GM18858 (cell line): ENCODE measurements around the gene CFAP65.
A peak's percentile ranks its signal among the peaks of the same experiment; 100 is the strongest.

ENCODE experiments used
- ATAC-seq: cut with Tn5 transposase; IDR thresholded peaks from one replicate; pipeline ENCODE4 v1.9.1; 2021; ENCODE audit not compliant: unreplicated experiment

CFAP65 gene

DNA sequence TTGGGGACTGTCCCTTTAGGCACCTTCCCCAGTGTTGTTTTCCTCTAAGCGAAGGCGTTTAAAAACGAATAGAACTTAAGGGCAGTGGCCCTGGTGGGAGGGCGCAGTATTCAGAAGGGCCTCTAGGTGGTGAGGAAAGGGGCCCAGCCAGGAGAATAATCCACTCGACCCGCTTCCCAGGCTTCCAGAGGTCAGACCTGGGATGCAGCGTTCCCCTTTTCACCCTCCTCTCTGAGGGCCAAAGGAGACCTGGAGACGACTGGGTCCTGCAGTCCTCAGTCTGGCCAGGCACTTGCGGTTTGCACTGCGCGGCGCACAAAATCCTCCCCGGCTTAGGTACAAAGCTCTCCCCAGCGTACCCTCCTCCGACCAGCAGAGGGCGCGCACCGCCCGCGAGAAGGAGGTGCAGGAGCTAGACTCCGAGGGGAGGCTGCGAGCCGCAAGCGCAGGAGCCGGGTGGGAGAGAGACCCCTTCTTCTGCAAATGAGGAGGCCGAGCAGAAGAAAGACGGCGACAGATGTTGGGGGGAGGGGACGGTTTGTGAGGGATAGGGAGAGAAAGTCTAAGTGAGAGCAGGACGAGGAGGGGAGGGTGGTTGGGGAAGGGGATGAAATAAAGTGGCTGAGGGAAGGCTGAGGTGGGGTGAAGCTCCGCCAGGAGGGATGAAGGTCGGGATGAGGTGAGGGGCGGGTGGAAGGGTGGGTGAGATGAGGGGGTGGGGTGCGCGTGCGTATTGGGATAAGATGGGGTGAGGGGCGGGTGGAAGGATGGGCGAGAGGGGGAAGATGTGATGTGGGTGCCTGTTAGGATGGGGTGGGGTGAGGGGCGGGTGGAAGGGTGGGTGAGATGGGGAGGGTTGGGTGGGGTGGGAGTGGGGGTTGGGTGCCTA, 61.2 kb downstream of the CFAP65 start:
- ATAC-seq, result peak; percentile 81

DNA sequence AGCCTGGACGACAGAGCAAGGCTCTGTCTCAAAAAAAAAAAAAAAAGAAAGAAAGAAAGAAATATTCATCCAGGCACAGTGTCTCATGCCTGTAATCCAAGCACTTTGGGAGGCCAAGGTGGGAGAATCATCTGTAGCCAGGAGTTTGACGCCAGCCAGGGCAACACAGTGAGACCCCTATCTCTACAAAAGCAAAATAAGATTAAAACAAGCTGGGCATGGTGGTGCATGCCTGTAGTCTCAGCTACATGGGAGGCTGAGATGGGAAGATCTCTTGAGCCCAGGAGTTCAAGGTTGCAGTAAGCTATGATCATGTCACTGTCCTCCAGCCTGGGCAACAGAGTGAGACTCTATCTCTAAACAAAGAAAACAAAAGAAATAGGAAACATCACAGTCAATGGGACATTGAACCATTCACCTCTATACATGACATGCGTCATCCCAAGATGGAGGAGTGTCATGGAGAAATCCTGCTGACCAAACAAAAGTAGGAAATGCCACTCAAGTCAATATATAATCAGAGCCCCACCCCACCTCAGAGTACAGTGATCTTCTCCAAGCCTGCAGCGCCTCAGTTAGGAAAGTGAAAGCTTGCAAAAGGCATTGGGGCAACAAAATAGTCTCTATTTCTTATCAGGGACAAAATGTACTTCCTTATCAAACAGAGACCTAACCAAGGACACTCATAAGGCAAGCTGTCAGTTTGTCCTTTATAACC, 66.1 kb downstream of the CFAP65 start:
- no peak for ATAC-seq

DNA sequence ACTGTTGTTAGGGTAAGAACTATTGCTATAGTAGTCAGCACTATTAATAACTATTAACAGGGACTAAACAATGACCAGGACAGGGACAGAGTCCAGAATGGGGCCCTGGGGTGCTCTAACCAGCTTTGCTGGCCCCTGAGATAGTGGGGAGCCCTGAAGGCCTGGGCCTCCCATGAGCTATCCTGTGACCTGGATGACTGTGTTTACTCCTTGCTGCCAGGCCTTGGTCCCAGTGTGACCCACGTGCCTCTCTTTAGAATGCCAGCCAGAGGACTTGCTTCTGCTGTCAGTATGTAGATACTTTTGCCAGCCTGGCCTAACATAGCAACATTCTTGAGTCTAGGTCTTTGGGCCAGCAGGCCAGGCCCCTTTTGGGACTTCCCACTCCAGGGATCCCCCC, 70.4 kb downstream of the CFAP65 start:
- ATAC-seq, result no peak

DNA sequence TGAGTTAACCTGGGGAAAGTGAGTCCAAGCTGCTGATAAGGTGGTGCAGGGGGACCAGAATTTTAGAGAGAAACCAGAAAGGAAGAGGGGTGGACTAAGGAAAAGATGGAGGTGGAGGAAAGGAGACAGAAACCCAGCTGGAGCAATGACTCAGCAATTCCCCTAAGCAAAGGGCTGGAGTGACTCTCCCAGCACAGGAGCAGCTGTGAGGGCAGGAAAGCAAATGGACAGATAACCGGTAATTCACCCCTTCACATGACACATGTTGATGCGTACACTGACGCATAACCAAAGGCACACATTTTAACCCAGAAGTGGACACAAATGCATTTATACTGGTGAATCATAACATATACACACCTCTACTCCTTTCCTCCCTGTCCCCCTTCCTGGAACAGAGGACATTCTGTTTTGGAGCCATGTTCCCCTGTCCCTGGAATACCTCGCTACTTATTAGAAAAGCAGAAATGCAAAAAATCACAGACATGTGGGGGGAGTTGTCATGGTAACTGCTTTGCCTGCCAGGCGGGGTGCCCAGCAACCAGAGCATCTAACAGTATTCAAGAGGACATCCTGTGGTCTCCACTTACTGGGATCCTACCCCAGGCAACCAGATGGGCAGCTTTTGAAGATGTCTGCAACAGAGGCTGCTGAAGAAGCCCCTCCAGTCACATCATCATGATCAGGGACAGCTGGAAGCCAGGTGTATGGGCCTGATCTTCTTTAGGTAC, 77.1 kb downstream of the CFAP65 start:
- ATAC-seq, result no peak

DNA sequence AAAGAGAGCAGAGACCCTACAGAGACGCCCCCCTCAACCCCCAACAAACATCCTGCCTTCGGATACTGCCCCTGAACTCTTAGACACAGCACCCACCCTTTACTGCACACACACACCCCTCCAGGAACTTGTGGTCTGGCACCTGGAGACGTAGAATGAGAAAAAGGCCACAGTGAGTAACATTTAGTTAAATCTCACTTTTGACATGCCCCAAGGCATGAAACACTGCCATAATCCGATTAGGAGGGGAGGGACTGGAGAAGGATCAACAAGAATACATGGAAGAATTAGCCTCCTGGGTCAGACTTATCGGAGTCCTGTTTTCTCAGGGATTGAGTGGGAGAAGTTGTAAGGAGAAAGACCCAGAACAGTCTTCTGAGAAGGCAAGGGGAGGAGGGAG, 77.7 kb downstream of the CFAP65 start:
- ATAC-seq, result no peak

DNA sequence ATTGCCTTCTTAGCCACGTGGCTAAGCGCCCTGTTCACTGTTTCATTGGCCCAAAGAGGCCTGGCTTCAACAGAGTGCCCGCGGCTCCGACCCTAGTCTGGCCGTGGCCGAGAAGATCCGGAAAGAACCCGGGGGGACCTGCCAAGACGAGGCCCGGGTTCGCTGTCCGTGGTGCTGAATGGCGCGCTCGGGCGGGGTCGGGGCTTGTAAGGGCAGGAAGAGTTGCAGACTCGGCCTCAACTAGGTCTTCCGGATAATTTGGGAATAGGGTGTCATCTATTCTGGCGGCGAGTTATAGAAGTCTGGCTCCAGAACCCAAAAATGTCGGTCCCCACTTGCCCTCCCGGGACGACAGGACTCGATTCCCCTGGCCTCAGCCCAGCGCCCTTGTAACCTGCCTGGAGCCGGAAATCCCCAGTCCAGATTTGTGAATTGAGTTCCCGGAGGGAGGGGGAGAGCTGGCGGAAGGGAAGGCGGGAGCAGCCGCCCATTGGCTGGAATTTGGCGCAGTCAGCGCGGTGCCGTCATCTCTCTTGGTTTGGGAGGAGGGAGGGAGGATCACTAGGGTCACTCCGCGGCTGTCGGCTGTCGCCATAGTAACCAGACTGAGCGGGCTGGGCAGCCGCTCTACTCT, 78.3 kb downstream of the CFAP65 start:
- no peak for ATAC-seq

DNA sequence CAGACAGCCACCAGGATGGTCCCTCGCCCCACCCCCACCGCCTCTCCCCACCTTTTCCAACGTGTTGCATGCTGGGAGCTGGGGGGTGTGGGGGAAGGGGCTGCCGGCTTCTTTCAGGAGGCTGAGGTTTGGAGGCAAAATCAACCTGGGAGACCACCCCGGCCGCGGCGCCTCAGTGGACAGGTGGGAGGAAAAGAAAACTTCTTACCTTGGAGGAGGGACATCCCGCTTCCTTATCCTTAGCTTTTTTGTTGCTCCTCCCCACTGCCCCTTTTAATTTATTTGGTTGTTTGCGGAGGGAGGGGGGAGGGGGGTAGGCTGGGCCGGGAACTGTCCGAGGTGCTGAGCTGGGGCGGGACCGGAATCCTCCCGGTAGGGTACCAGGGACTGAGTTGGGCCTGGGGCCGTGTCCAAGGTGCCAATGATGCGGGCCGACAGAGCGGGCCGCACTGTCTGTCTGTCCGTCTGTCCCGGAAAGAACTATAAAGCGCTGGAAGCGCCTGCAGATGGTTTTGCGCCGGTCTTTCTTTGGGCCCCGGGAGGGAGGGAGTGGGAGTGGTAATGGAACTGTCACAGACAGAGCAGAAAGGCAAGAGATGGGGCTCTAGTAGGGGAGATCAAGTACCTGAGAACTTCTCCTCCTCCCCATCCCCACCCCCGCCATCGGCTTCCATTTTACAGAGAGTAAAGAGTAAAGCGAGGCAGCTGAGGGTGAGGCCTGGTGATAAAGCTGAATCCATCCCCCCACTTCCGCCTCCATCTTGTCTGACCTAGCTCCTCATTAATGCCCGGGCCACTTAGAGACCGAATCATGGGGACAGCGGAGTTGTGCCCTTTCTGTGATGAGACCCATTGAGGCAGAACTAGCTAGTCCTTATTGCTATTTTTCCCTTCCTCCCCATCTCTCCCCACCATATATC, 79.4 kb downstream of the CFAP65 start:
- ATAC-seq, result no peak

DNA sequence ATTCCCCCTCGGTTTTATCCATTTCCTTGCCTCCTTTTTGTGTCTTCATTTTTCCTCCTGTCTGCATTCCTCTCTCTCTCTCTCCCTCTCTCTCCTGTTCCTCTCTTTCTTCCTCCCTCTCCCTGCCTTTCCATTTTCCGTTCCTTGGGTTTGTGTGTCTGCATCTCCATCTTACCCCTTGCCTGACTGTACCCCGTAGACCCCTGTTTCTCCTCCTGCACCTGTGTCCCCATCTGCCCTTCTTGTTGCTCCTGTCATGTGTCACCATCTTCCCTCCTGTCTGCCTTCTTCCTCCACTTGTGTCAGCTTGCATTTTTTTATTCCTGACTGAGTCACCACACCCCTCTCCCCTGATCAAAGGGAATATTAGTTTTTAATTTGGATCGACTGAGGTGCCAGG, 80.1 kb downstream of the CFAP65 start:
- ATAC-seq, result no peak

DNA sequence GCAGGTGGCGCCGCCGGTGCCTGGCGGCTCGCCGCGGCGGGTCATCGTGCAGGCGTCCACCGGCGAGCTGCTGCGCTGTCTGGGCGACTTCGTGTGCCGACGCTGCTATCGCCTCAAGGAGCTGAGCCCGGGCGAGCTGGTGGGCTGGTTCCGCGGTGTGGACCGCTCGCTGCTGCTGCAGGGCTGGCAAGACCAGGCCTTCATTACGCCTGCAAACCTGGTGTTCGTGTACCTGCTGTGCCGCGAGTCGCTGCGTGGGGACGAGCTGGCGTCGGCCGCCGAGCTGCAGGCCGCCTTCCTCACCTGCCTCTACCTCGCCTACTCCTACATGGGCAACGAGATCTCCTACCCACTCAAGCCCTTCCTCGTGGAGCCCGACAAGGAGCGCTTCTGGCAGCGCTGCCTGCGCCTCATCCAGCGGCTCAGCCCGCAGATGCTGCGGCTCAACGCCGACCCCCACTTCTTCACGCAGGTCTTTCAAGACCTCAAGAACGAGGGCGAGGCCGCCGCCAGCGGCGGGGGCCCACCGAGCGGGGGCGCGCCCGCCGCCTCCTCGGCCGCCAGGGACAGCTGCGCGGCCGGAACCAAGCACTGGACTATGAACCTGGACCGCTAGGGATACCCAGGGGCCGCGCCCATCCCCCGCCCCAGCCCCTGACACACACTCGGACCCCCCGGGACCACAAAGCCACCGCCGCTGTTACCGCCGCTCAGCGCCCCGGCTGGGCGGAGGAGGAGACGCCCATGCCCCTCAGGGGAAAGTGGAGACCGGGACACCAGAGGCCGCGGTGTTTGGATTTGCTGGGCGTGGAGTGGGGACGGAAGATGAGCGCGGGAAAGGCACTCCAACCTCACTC, 80.8 kb downstream of the CFAP65 start:
- ATAC-seq, result no peak

DNA sequence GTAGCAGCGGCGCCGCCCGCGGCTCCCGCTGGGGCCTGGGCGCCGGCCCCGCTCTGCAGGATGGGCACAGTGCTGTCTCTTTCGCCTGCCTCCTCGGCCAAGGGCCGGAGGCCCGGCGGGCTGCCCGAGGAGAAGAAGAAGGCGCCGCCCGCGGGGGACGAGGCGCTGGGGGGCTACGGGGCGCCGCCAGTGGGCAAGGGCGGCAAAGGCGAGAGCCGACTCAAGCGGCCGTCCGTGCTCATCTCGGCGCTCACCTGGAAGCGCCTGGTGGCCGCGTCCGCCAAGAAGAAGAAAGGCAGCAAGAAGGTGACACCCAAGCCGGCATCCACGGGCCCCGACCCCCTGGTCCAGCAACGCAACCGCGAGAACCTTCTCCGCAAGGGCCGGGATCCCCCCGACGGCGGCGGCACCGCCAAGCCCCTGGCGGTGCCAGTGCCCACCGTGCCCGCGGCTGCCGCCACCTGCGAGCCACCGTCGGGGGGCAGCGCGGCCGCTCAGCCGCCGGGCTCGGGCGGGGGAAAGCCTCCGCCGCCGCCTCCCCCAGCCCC, 81.5 kb downstream of the CFAP65 start:
- peak; percentile 10 for ATAC-seq

DNA sequence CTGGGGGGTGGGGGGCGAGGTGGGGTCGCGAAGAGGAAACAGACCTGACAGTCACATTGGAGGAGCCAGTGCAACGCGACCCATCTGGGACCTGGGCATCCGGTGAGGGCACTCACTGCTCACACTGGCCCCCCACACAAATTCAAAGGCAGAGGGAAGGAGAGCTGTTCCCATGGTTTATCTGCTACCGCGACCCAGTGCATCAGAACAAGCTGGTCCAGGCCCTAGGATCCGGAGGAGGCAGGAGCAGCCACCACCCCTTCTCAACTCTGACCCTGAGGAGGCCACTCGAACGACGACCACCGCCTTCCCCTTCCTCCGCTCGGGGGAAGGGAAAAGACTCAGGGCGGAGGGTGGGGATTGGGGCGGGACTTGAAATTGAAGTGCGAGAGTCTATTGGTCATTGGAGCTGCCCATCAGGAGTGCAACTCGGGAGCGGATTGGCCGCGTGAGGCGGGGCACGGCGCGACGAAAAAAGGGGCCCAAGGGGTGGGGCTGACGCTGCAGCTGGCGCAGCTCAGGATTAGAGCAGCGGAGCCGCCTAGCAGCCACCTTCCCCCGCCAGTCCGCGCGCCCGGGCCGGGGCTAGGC, 82.1 kb downstream of the CFAP65 start, which contains the start of gene CDK5R2:
TSS of gene CDK5R2 (plus strand) at position 526 of the 591 bp plus-strand sequence. CDS start 155 bp downstream, outside the sequence.
- peak; percentile 86 for ATAC-seq

DNA sequence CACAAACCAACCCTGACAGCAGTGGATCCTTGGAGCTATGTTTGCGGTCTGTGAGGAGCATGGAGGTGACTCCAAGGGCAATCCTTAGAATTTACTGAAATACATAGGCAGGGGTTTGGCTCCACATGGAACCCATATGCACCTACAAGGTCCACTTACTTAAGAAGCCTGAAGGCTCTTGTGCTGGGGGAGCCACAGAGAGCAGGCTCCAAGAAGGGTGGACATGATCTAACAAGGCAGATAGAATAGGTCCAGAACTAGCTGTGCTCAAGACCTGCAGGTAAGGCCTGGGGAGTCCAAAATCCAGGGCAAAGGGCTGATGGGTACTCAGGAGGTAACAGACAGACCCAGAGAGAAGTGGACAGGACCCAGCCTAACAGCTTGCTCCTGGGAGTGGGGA, 83.0 kb downstream of the CFAP65 start:
- ATAC-seq, result no peak

DNA sequence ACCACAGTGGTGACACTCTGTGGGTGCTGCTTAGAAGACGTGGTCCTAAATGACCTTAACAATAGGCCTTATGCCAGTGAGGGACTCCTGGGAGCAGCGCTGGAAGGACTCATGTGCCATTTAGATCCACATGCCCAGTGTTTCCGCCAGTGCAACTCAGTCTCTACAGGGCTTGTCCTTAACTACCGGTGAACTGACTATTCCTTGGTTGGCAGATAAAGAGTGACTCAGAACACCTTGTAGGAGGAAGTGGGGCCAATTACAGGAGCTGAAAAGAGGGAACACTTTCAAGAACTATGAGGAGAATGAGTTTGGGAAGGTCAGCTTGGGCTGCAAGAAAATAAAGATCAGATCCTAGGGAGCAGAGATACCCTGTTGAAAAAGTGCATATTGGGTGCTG, 83.6 kb downstream of the CFAP65 start:
- ATAC-seq, result no peak

DNA sequence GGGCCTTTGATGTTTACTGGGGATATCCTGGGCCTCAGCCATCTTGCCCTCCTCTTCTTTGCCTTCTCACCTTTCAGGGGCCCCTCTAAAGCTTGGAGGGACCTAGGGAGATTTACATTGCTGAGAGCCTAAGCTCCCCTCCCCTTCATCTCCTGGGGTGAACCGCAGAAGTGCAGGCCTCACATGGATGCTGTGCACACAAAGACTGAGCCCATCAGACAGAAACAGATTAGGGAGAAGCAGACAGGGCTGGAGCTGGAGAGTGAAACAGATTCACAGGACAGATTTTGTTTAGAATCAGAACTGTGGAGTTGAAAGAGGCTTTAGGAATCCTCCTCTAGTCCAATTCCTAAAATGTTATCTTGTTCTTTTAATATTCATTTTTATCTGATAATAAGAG, 85.3 kb downstream of the CFAP65 start:
- ATAC-seq, result no peak

DNA sequence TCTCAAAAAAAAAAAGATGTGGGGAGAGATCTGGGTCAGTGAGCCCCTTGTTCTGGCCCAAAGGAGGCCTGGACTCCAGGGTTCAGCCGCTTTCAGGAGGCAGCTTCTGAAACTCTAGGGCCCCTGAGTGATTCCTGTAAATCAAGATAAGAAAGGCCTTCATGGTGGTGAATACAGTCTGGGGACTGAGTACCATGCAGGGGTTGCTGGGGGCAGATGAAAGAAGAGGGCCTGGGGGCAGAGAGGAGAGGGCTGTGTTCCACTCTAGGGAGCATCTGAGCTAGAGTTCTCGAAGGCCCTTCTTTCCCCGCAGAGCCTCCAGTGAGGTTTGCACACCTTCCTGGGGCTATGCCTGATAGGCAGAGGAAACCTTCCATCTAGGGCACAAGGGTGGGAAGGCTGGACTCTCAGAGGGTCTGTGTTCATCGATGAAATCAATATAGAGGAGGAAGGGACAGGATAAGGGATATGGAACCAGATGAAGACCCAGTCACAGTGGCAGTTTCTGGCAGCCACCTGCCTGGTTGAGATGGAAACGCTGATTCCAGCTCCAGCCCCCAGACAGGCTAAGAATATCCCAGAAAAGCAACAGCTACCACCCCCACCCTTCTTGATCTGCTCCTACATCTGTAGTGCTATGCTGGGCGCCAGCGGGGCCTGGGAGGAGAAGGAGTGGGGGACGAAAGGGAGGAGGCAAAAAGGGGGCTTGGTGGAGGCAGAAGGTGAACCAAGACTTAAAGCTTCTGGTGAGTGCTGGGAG, 86.6 kb downstream of the CFAP65 start:
- ATAC-seq, result no peak

DNA sequence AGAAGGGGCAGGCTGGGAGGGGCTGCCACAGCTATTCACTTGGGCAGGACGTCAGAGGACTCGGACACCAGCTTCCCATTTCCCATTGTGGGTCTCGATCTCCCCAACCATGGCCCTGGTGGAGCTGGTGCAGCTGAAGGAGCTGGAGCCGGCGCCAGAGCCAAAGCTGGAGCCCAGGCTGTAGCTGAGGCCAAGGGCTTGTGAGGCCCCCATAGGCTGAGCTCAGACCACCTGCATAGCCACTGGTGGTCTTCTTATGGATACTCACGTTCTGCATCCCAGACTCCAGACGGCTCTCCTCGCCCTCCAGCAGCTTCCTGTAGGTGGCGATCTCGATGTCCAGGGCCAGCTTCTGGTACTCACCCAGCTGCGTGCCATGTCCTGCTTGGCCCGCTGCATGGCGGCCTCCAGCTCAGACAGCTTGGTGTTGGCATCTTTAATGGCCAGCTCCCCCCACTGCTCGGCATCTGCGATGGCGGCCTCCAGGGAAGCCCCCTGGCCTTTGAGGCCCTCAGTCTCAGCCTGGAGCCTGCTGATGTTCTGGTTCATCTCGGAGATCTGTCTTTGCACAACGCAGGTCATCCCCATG, 87.9 kb downstream of the CFAP65 start:
- no peak for ATAC-seq
